Fibroblast of villous mesenchyme (primary cell): ENCODE measurements around the gene SLC34A3. TPM values are rescaled to one million over a fixed set of nuclear protein-coding genes. Genes with fewer than 3 reads are reported as not detected.
A peak's percentile ranks its signal among the peaks of the same experiment; 100 is the strongest.

Experiments
- DNase-seq: peaks from one replicate; pipeline ENCODE4 v3.0.0-alpha.2; 2010; ENCODE audit warnings: low read depth
- H3K4me3 ChIP-seq: 2 replicates; pipeline ENCODE4 v1.5.1; 2011; ENCODE audit warnings: low read depth, mild to moderate bottlenecking, low read length
- total RNA-seq: library from RNA; depleted of rRNA; stranded (reverse); fragments of >200 nt; gene quantifications from 2 replicates; pipeline ENCODE4 v1.2.3, GENCODE V29; 2012
- TF ChIP-seq, protein P1 (sequence below): IDR thresholded peaks from 2 replicates; pipeline ENCODE4 v1.5.1; 2012; ENCODE audit warnings: low read depth, mild to moderate bottlenecking, low read length; ENCODE audit not compliant: insufficient read depth

The SLC34A3 gene
- total RNA-seq, 1 donor: not detected

DNA sequence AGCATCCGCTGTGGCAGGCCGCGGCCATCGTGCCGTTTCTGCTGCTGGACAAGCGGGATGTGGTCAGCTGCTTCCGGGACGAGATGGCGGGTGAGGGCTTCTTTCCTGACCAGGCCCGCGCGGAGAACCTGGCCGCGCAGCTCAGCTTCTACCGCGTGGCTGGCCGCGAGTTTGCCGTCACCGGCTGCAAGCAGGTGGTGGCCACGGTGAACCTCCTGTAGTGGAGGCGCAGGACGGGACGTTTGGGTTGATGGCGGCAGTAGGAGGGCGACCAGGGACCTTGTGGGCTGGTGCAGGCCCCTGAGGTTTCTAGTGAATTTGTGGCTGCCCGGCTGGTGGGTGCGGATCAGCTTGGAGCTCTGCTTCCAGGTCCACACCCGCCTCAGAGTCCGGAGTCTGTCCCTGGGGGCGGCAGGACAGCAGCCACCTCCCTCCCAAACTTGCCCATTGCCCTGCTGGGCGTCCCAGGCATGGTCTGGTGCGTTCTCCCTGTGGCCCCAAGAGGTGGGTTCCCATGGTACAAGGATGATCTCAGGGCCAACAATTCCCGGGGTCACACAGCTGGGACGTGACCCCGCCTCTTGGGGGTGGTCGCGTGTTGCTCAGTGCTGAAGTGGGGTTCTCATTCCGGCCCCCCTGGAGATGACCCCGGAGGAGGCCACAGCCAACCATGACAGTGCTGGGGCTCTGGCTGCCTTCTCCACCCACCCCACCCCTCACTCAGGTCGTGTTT, 49.2 kb downstream of the SLC34A3 start:
- no peak for DNase-seq
- TF ChIP-seq, protein P1, sequence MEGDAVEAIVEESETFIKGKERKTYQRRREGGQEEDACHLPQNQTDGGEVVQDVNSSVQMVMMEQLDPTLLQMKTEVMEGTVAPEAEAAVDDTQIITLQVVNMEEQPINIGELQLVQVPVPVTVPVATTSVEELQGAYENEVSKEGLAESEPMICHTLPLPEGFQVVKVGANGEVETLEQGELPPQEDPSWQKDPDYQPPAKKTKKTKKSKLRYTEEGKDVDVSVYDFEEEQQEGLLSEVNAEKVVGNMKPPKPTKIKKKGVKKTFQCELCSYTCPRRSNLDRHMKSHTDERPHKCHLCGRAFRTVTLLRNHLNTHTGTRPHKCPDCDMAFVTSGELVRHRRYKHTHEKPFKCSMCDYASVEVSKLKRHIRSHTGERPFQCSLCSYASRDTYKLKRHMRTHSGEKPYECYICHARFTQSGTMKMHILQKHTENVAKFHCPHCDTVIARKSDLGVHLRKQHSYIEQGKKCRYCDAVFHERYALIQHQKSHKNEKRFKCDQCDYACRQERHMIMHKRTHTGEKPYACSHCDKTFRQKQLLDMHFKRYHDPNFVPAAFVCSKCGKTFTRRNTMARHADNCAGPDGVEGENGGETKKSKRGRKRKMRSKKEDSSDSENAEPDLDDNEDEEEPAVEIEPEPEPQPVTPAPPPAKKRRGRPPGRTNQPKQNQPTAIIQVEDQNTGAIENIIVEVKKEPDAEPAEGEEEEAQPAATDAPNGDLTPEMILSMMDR: no peak
- no peak overlapping the region for H3K4me3 ChIP-seq

DNA sequence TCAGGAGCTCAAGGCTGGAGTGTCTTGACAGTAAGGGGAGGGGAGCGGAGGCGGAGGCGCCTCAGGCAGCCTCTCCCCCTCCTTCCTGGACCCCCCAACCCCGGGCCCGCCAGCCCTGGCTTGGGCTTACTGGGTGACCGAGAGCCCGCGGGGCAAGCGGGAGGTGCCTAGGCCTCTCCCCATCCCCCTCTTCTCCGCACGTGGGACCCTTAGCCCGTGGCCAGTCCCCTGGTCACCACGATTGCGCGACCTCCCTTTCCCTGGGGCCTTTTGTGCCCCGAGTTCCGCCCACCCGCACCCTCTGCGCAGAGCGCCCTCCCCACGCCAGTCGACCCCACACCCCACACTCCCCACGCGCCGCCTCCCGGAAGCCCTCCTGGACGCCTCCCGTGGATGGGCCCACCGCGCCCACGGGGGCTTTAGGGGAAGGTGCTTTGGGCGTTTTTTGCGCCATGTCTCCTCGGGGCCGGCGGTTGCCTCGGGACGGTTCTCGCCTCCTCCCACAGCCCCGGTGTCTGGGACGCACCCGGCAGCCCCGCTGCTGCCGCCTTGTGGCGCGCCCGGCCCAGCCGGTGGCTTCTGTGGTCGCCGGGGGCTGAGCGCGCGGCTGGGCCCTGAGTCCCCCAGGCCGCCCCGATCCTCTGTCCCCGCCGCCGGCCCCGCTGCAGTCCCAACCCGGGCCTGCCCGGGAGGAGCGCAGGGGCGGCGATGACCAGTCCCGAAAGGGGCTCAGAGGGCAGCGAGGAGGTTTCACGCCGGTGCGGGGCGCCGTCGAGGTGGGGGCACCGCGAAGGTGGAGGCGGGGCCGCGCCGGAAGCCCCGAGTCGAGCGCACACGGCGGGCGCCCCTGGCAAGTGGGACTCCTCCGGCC, 50.0 kb downstream of the SLC34A3 start:
- peak; percentile 41 for DNase-seq
- TF ChIP-seq, protein P1: peak; percentile 40
- H3K4me3 ChIP-seq: peak overlapping the region; percentile 18

DNA sequence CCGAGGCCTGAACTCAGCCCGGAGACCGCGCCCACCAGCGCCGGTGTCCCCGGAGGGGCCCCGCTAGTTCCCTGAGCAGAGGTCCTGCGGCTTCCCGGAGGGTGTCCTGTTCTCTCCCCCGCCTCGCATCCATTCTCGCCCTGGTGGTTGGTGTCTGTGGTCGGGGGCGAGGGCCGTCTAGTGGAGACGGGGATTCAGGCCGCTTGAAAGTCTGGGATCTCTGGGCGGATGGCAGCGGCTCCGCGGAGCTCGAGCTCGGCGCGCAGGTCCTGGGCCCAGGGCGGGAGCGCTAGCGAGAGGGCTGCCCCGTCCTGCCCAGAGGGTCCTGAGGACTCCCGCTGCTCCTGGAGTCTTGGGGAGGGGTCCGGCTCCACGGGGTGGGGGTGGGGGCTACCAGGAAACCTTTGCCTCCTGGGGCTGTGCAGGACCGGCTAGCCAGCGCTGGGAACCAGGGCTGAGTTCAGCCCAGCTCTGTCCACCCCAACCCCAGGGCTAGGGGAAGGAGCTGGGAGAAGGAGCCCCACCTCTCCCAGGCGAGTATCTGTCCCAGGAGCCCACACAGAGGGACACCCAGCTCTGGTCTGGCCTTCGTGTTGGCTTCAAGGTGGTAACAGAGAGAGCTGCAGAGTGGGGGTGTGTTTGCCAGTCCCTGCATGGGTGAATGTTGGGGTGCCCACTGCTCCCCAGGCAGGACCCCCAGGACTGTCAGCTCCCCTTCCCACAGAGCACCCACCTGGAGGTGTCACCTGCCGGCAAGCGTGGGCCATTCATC, 50.8 kb downstream of the SLC34A3 start:
- H3K4me3 ChIP-seq: no peak overlapping the region
- no peak for DNase-seq
- TF ChIP-seq, protein P1: no peak

Other genes with a start within 250 kb of the SLC34A3 start
- 3.2 and 3.5 TPM in 2 replicates for gene LCNL1, start 247.9 kb upstream of the SLC34A3 start, total RNA-seq
- gene PAXX, start 238.5 kb upstream of the SLC34A3 start, total RNA-seq: 9.9 and 18.0 TPM in 2 replicates
- 19.0 and 43.2 TPM in 2 replicates for gene CLIC3, start 234.3 kb upstream of the SLC34A3 start, total RNA-seq
- gene ABCA2, start 202.7 kb upstream of the SLC34A3 start, total RNA-seq: 14.7 and 15.5 TPM in 2 replicates
- gene FUT7, start 198.8 kb upstream of the SLC34A3 start, total RNA-seq: not detected in 2 replicates
- gene NPDC1, start 184.7 kb upstream of the SLC34A3 start, total RNA-seq: 6.4 and 13.0 TPM in 2 replicates
- not detected in 2 replicates for gene ENTPD2, start 176.8 kb upstream of the SLC34A3 start, total RNA-seq
- 5.2 TPM in 2 replicates for gene SAPCD2, start 160.3 kb upstream of the SLC34A3 start, total RNA-seq
- 16.0 and 31.2 TPM in 2 replicates for gene UAP1L1, start 153.4 kb upstream of the SLC34A3 start, total RNA-seq
- gene MAN1B1, start 143.9 kb upstream of the SLC34A3 start, total RNA-seq: 65.6 and 65.7 TPM in 2 replicates
- 41.5 and 44.8 TPM in 2 replicates for gene DPP7, start 116.2 kb upstream of the SLC34A3 start, total RNA-seq
- under 0.01 TPM in 1 of 2 replicates, not detected in the other for gene GRIN1, start 91.7 kb upstream of the SLC34A3 start, total RNA-seq
- gene LRRC26, start 60.9 kb upstream of the SLC34A3 start, total RNA-seq: not detected in 2 replicates
- gene TMEM210, start 58.8 kb upstream of the SLC34A3 start, total RNA-seq: not detected in 2 replicates
- 22.9 and 24.8 TPM in 2 replicates for gene ANAPC2, start 42.3 kb upstream of the SLC34A3 start, total RNA-seq
- 58.7 and 81.5 TPM in 2 replicates for gene SSNA1, start 42.2 kb upstream of the SLC34A3 start, total RNA-seq
- 6.9 and 8.1 TPM in 2 replicates for gene TPRN, start 30.2 kb upstream of the SLC34A3 start, total RNA-seq
- 33.2 and 40.2 TPM in 2 replicates for gene TMEM203, start 25.3 kb upstream of the SLC34A3 start, total RNA-seq
- gene NDOR1, start 25.2 kb upstream of the SLC34A3 start, total RNA-seq: 7.8 and 11.0 TPM in 2 replicates
- gene RNF208, start 8.7 kb upstream of the SLC34A3 start, total RNA-seq: under 0.01 TPM in 1 of 2 replicates, not detected in the other
- gene CYSRT1, start 5.7 kb upstream of the SLC34A3 start, total RNA-seq: under 0.01 and 0.64 TPM in 2 replicates
- gene RNF224, start 3.4 kb upstream of the SLC34A3 start, total RNA-seq: not detected in 2 replicates
- gene TUBB4B, start 10.4 kb downstream of the SLC34A3 start, total RNA-seq: 151 and 218 TPM in 2 replicates
- gene STPG3, start 20.4 kb downstream of the SLC34A3 start, total RNA-seq: not detected in 2 replicates
- gene NELFB, start 24.4 kb downstream of the SLC34A3 start, total RNA-seq: 47.1 and 48.6 TPM in 2 replicates
- 39.3 and 42.3 TPM in 2 replicates for gene TOR4A, start 46.8 kb downstream of the SLC34A3 start, total RNA-seq
- gene NRARP, start 71.4 kb downstream of the SLC34A3 start, total RNA-seq: under 0.01 and 0.32 TPM in 2 replicates
- 7.3 and 8.1 TPM in 2 replicates for gene EXD3, start 192.3 kb downstream of the SLC34A3 start, total RNA-seq
- 0.32 TPM in 1 of 2 replicates, not detected in the other for gene NOXA1, start 192.5 kb downstream of the SLC34A3 start, total RNA-seq
- gene ENTPD8, start 210.5 kb downstream of the SLC34A3 start, total RNA-seq: under 0.01 TPM in 1 of 2 replicates, not detected in the other
- 22.0 and 22.9 TPM in 2 replicates for gene NSMF, start 228.4 kb downstream of the SLC34A3 start, total RNA-seq